ENCODE results near the gene SEMA6B.

Gene SEMA6B

GRCh38 chr19:4502282-4503131 lies 57.0 kb downstream of the SEMA6B start:
- H3K79me2 ChIP-seq (ENCODE audit: insufficient read depth, low read depth), result no peaks in the 10 kb centered on the region
- no peaks in the 10 kb centered on the region for H3K36me3 ChIP-seq (ENCODE audit: insufficient read depth)
- no peak for TF ChIP-seq CTCF (conservative IDR thresholded peaks at IDR 0.05; ENCODE audit: low read depth, low read length)
- no peak overlapping the region for H2AFZ ChIP-seq (ENCODE audit: low read depth)
- no peak overlapping the region for H3K4me2 ChIP-seq
- H3K27me3 ChIP-seq (ENCODE audit: insufficient read depth, low read depth), result no peaks in the 10 kb centered on the region
- no peaks in the 10 kb centered on the region for H3K4me1 ChIP-seq (ENCODE audit: low read depth, poor library complexity, severe bottlenecking)
- no peak overlapping the region for H3K4me3 ChIP-seq (IDR thresholded peaks at IDR 0.05; ENCODE audit: insufficient read depth, low read depth, low read length)
- H3K9ac ChIP-seq, result no peak overlapping the region
- H4K20me1 ChIP-seq (ENCODE audit: insufficient read depth), result no peaks in the 10 kb centered on the region
- H3K27ac ChIP-seq, result no peak overlapping the region

GRCh38 chr19:4501691-4502090 lies 57.8 kb downstream of the SEMA6B start:
- no peaks in the 10 kb centered on the region for H3K36me3 ChIP-seq (ENCODE audit: insufficient read depth)
- no peak overlapping the region for H3K4me3 ChIP-seq (IDR thresholded peaks at IDR 0.05; ENCODE audit: insufficient read depth, low read depth, low read length)

GRCh38 chr19:4500841-4501591 lies 58.5 kb downstream of the SEMA6B start:
- Histone ChIP-seq H3K27ac (no peak overlapping the region), H2AFZ (ENCODE audit: low read depth) (no peak overlapping the region), H3K9ac (no peak overlapping the region), H3K4me1 (ENCODE audit: low read depth, poor library complexity, severe bottlenecking) (no peaks in the 10 kb centered on the region), H3K27me3 (ENCODE audit: insufficient read depth, low read depth) (no peaks in the 10 kb centered on the region), H3K36me3 (ENCODE audit: insufficient read depth) (no peaks in the 10 kb centered on the region), H3K4me2 (no peak overlapping the region), H3K79me2 (ENCODE audit: insufficient read depth, low read depth) (no peaks in the 10 kb centered on the region), H4K20me1 (ENCODE audit: insufficient read depth) (no peaks in the 10 kb centered on the region), H3K4me3 (IDR thresholded peaks at IDR 0.05; ENCODE audit: insufficient read depth, low read depth, low read length) (no peak overlapping the region)
- TF ChIP-seq CTCF (conservative IDR thresholded peaks at IDR 0.05; ENCODE audit: low read depth, low read length), result no peak

More at GRCh38 chr19:4501691-4502090, 57.8 kb downstream of the SEMA6B start:
- TF ChIP-seq CTCF (conservative IDR thresholded peaks at IDR 0.05; ENCODE audit: low read depth, low read length), result no peak
- Histone ChIP-seq H4K20me1 (ENCODE audit: insufficient read depth) (no peaks in the 10 kb centered on the region), H3K4me2 (no peak overlapping the region), H3K9ac (no peak overlapping the region), H3K27ac (no peak overlapping the region), H3K79me2 (ENCODE audit: insufficient read depth, low read depth) (no peaks in the 10 kb centered on the region), H3K27me3 (ENCODE audit: insufficient read depth, low read depth) (no peaks in the 10 kb centered on the region), H2AFZ (ENCODE audit: low read depth) (no peak overlapping the region), H3K4me1 (ENCODE audit: low read depth, poor library complexity, severe bottlenecking) (no peaks in the 10 kb centered on the region)

GRCh38 chr19:4499855-4500254 lies 59.6 kb downstream of the SEMA6B start:
- no peak for TF ChIP-seq CTCF (conservative IDR thresholded peaks at IDR 0.05; ENCODE audit: low read depth, low read length)
- H3K4me1 ChIP-seq (ENCODE audit: low read depth, poor library complexity, severe bottlenecking), result no peaks in the 10 kb centered on the region
- H3K36me3 ChIP-seq (ENCODE audit: insufficient read depth), result no peaks in the 10 kb centered on the region

More at GRCh38 chr19:4499855-4500254, 59.6 kb downstream of the SEMA6B start:
- no peaks in the 10 kb centered on the region for H3K27me3 ChIP-seq (ENCODE audit: insufficient read depth, low read depth)
- H4K20me1 ChIP-seq (ENCODE audit: insufficient read depth), result no peaks in the 10 kb centered on the region
- H3K9ac ChIP-seq, result no peak overlapping the region
- no peaks in the 10 kb centered on the region for H3K79me2 ChIP-seq (ENCODE audit: insufficient read depth, low read depth)
- H3K4me3 ChIP-seq (IDR thresholded peaks at IDR 0.05; ENCODE audit: insufficient read depth, low read depth, low read length), result no peak overlapping the region
- no peak overlapping the region for H3K4me2 ChIP-seq
- H2AFZ ChIP-seq (ENCODE audit: low read depth), result no peak overlapping the region
- no peak overlapping the region for H3K27ac ChIP-seq
